Naive thymus-derived CD8-positive, alpha-beta T cell (primary cell): ENCODE results near the gene GRAMD4. TPM values are rescaled to one million over a fixed set of nuclear protein-coding genes. Genes with fewer than 3 reads are reported as not detected.
A peak's percentile ranks its signal among the peaks of the same experiment; 100 is the strongest.

Experiments
- ATAC-seq, 2 donors: fragments of 150-1000 bp; cut with Tn5 transposase in 1 of 2; sonication (Bioruptor Pico), chemical (Tn5 transposase) in 1 of 2; 1 replicate in 1 of 2; 2 replicates in 1 of 2; pipeline ENCODE4 v1.10.0; 2021; ENCODE audit warnings: mild to moderate bottlenecking in 2 of 2, moderate library complexity in 2 of 2
- POLR2A ChIA-PET: fragments of 350-600 bp; sonication (Branson Sonifier 250); formaldehyde crosslinking; loops from one replicate; lab custom pipeline; 2021; ENCODE audit warnings: antibody characterized with exemption; lab: Charles Lee
- DNase-seq, 10 donors: peaks; one replicate each; pipeline versions ENCODE4 v3.0.0 to v3.0.0-alpha.2; 2020 to 2022
- H3K27ac Mint-ChIP-seq, 10 donors: one replicate each; pipeline ENCODE4 v1.8.0; 2020 to 2022; ENCODE audit warnings: mild to moderate bottlenecking in 10 of 10, mixed read lengths in 10 of 10, moderate library complexity in 4 of 10, inconsistent platforms in 1 of 10
- H3K27me3 Mint-ChIP-seq, 5 donors: one replicate each; pipeline ENCODE4 v1.8.0; 2021 to 2022; ENCODE audit warnings: mixed read lengths in 5 of 5
- H3K36me3 Mint-ChIP-seq, 3 donors: one replicate each; pipeline ENCODE4 v1.8.0; 2020 to 2022; ENCODE audit warnings: mixed read lengths in 3 of 3, mild to moderate bottlenecking in 2 of 3, inconsistent platforms in 1 of 3
- H3K4me1 Mint-ChIP-seq, 4 donors: one replicate each; pipeline ENCODE4 v1.8.0; 2021 to 2022; ENCODE audit warnings: mixed read lengths in 4 of 4
- H3K4me3 Mint-ChIP-seq, 10 donors: one replicate each; pipeline ENCODE4 v1.8.0; 2020 to 2022; ENCODE audit warnings: mild to moderate bottlenecking in 10 of 10, mixed read lengths in 10 of 10, moderate library complexity in 6 of 10, inconsistent platforms in 1 of 10
- H3K9me3 Mint-ChIP-seq, 9 donors: one replicate each; pipeline ENCODE4 v1.8.0; 2020 to 2022; ENCODE audit warnings: mixed read lengths in 9 of 9, mild to moderate bottlenecking in 3 of 9, inconsistent platforms in 1 of 9, moderate library complexity in 1 of 9
- polyA plus RNA-seq, 3 donors: library from polyadenylated mRNA; unstranded; fragments of 300-500 nt; fragmentation: Illumina TruSeq; gene quantifications; one replicate each; pipeline ENCODE4 v1.2.3, GENCODE V29; 2021
- total RNA-seq, 8 experiments: library from RNA in 2 of 8; stranded (reverse) in 2 of 8; gene quantifications; one replicate each; pipeline ENCODE4 v1.2.3 and lab custom pipeline; 2021 to 2026

Gene GRAMD4
- total and polyA plus RNA-seq, 5 experiments from 2014 or later = 2.8 to 7.6 (median 4.1) TPM

GRCh38 chr22:46693634-46694415 lies 73.6 kb downstream of the GRAMD4 start:
- H3K4me3 Mint-ChIP-seq = no peak overlapping the region
- DNase-seq = no peak
- no peaks in the 10 kb centered on the region for H3K9me3 Mint-ChIP-seq
- H3K27me3 Mint-ChIP-seq = no peaks in the 10 kb centered on the region
- peaks cover 0 to 91% (median 9%) of the 10 kb centered on the region in 3 donors for H3K36me3 Mint-ChIP-seq
- no peak for ATAC-seq
- H3K4me1 Mint-ChIP-seq = peaks cover 0 to 3% (median 0%) of the 10 kb centered on the region in 4 donors
- POLR2A ChIA-PET = interaction anchor here (1.4 kb wide), 1 partner anchor 8 kb away, joined by 5 read pairs; no protein-coding TSS in a partner anchor
- peak overlapping the region in 1 of 10 donors; percentile 29 for H3K27ac Mint-ChIP-seq

GRCh38 chr22:46694416-46695170 lies 74.4 kb downstream of the GRAMD4 start:
- H3K4me1 Mint-ChIP-seq = peaks cover 0 to 3% (median 0%) of the 10 kb centered on the region in 4 donors
- H3K36me3 Mint-ChIP-seq = peaks cover 0 to 91% (median 14%) of the 10 kb centered on the region in 3 donors
- no peaks in the 10 kb centered on the region for H3K9me3 Mint-ChIP-seq
- no peak for ATAC-seq
- POLR2A ChIA-PET = interaction anchor here (0.6 to 1.4 kb wide), 2 partner anchors 9 to 52 kb away, joined by 3 to 5 read pairs; no protein-coding TSS in a partner anchor
- DNase-seq = no peak
- no peaks in the 10 kb centered on the region for H3K27me3 Mint-ChIP-seq
- H3K4me3 Mint-ChIP-seq = no peak overlapping the region
- peak overlapping the region in 3 of 10 donors; percentile 29 to 56 (median 56) for H3K27ac Mint-ChIP-seq

- Mint-ChIP-seq H3K9me3 (no peaks in the 10 kb centered on the region), H3K27me3 (no peaks in the 10 kb centered on the region), H3K27ac (peak overlapping the region in 1 of 10 donors; percentile 13), H3K4me3 (no peak overlapping the region), H3K36me3 (peaks cover 0 to 92% (median 17%) of the 10 kb centered on the region in 3 donors), H3K4me1 (peaks cover 0 to 2% (median 0%) of the 10 kb centered on the region in 4 donors)
- ATAC-seq (no peak), DNase-seq (no peak)
- POLR2A ChIA-PET = interaction anchor here (0.6 to 1.4 kb wide), 2 partner anchors 10 to 51 kb away, joined by 3 to 5 read pairs; no protein-coding TSS in a partner anchor
These were observed 75.4 kb downstream of the GRAMD4 start for GRCh38 chr22:46695346-46696228.

- DNase-seq = no peak
- Mint-ChIP-seq H3K9me3 (no peaks in the 10 kb centered on the region), H3K4me1 (no peaks in the 10 kb centered on the region), H3K27ac (no peak overlapping the region), H3K36me3 (peaks cover 0 to 92% (median 16%) of the 10 kb centered on the region in 3 donors), H3K27me3 (no peaks in the 10 kb centered on the region), H3K4me3 (no peak overlapping the region)
- POLR2A ChIA-PET = no interaction called here
- ATAC-seq = no peak
These were observed 76.0 kb downstream of the GRAMD4 start for GRCh38 chr22:46696229-46696518.

- H3K4me3 Mint-ChIP-seq = no peak overlapping the region
These were observed 76.4 kb downstream of the GRAMD4 start for GRCh38 chr22:46696614-46697013.

GRCh38 chr22:46697811-46698515 lies 77.8 kb downstream of the GRAMD4 start:
- POLR2A ChIA-PET = no interaction called here
- no peak overlapping the region for H3K27ac Mint-ChIP-seq
- no peak overlapping the region for H3K4me3 Mint-ChIP-seq
- H3K4me1 Mint-ChIP-seq = no peaks in the 10 kb centered on the region
- no peak for ATAC-seq
- DNase-seq = no peak
- H3K27me3 Mint-ChIP-seq = no peaks in the 10 kb centered on the region
- H3K9me3 Mint-ChIP-seq = no peaks in the 10 kb centered on the region
- peaks cover 0 to 86% (median 13%) of the 10 kb centered on the region in 3 donors for H3K36me3 Mint-ChIP-seq

More at GRCh38 chr22:46696614-46697013, 76.4 kb downstream of the GRAMD4 start:
- no peaks in the 10 kb centered on the region for H3K9me3 Mint-ChIP-seq
- no peaks in the 10 kb centered on the region for H3K27me3 Mint-ChIP-seq
- POLR2A ChIA-PET = no interaction called here
- no peak for ATAC-seq
- no peak overlapping the region for H3K27ac Mint-ChIP-seq
- peaks cover 0 to 89% (median 12%) of the 10 kb centered on the region in 3 donors for H3K36me3 Mint-ChIP-seq
- DNase-seq = no peak
- no peaks in the 10 kb centered on the region for H3K4me1 Mint-ChIP-seq

- H3K4me3 Mint-ChIP-seq = no peak overlapping the region
- ATAC-seq (no peak), DNase-seq (no peak)
- POLR2A ChIA-PET = no interaction called here
- H3K27me3 Mint-ChIP-seq = no peaks in the 10 kb centered on the region
- H3K4me1 Mint-ChIP-seq = no peaks in the 10 kb centered on the region
- H3K27ac Mint-ChIP-seq = peak overlapping the region in 1 of 10 donors; percentile 43
- H3K36me3 Mint-ChIP-seq = peaks cover 0 to 86% (median 13%) of the 10 kb centered on the region in 3 donors
- H3K9me3 Mint-ChIP-seq = no peaks in the 10 kb centered on the region
These were observed 78.9 kb downstream of the GRAMD4 start for GRCh38 chr22:46699091-46699490.

- DNase-seq (no peak), ATAC-seq (no peak)
- Mint-ChIP-seq H3K9me3 (no peaks in the 10 kb centered on the region), H3K4me3 (no peak overlapping the region), H3K4me1 (peaks cover 0 to 7% (median 2%) of the 10 kb centered on the region in 4 donors), H3K27ac (no peak overlapping the region), H3K36me3 (peaks cover 0 to 92% (median 19%) of the 10 kb centered on the region in 3 donors), H3K27me3 (no peaks in the 10 kb centered on the region)
- POLR2A ChIA-PET = interaction anchor here (0.7 kb wide), 1 partner anchor 385 kb away, joined by 4 read pairs; no protein-coding TSS in a partner anchor
These were observed 81.1 kb downstream of the GRAMD4 start for GRCh38 chr22:46701262-46701661.

GRCh38 chr22:46703171-46703995 lies 83.2 kb downstream of the GRAMD4 start:
- Mint-ChIP-seq H3K36me3 (peaks cover 6 to 93% (median 27%) of the 10 kb centered on the region in 3 donors), H3K9me3 (no peaks in the 10 kb centered on the region), H3K27ac (peak overlapping the region in 3 of 10 donors; percentile 14 to 73 (median 15)), H3K4me3 (no peak overlapping the region), H3K27me3 (no peaks in the 10 kb centered on the region), H3K4me1 (peaks cover 0 to 7% (median 3%) of the 10 kb centered on the region in 4 donors)
- no peak for DNase-seq
- no peak for ATAC-seq
- POLR2A ChIA-PET = no interaction called here

- Mint-ChIP-seq H3K4me1 (peaks cover 0 to 7% (median 3%) of the 10 kb centered on the region in 4 donors), H3K9me3 (no peaks in the 10 kb centered on the region), H3K27ac (peak overlapping the region in 1 of 10 donors; percentile 73), H3K27me3 (no peaks in the 10 kb centered on the region), H3K36me3 (peaks cover 6 to 93% (median 28%) of the 10 kb centered on the region in 3 donors), H3K4me3 (no peak overlapping the region)
- ATAC-seq (no peak), DNase-seq (no peak)
- POLR2A ChIA-PET = no interaction called here
These were observed 83.8 kb downstream of the GRAMD4 start for GRCh38 chr22:46703996-46704370.

- Mint-ChIP-seq H3K4me1 (peaks cover 0 to 7% (median 4%) of the 10 kb centered on the region in 4 donors), H3K27ac (peak overlapping the region in 4 of 10 donors; percentile 4 to 68 (median 30)), H3K36me3 (peaks cover 11 to 92% (median 30%) of the 10 kb centered on the region in 3 donors), H3K27me3 (no peaks in the 10 kb centered on the region), H3K9me3 (no peaks in the 10 kb centered on the region), H3K4me3 (no peak overlapping the region)
- POLR2A ChIA-PET = no interaction called here
- ATAC-seq (no peak), DNase-seq (no peak)
These were observed 85.9 kb downstream of the GRAMD4 start for GRCh38 chr22:46706060-46706459.
